ENCODE measurements around the gene DMRT1.

- TF ChIP-seq CTCF (IDR thresholded peaks at IDR 0.05) (no peak), POLR2A (IDR thresholded peaks at IDR 0.05) (no peak)
These were observed 136.6 kb downstream of the DMRT1 start for GRCh38 chr9:977838-978830.
